SU-DHL-6 (cell line): ENCODE results near the gene GJD3.

Experiments used
- H2AFZ ChIP-seq: fragments of 200-600 bp; sonication (generic); 2 replicates; pipeline ENCODE4 v1.6.1; 2014; ENCODE audit warnings: low read depth, mild to moderate bottlenecking, moderate library complexity, mixed read lengths, antibody characterized with exemption, low read length; ENCODE audit not compliant: severe bottlenecking
- H3F3A ChIP-seq: fragments of 200-600 bp; shearing (Covaris generic); 2 replicates; pipeline ENCODE4 v1.6.0; 2016; ENCODE audit warnings: antibody characterized with exemption, mild to moderate bottlenecking; ENCODE audit not compliant: insufficient read depth
- H3K27ac ChIP-seq: fragments of 200-600 bp; sonication (generic); 2 replicates; pipeline ENCODE4 v1.5.1; 2016; ENCODE audit warnings: low read depth, mild to moderate bottlenecking, low read length, moderate library complexity, mixed read lengths
- H3K27me3 ChIP-seq: fragments of 200-600 bp; sonication (generic), shearing (Covaris generic); 2 replicates; pipeline ENCODE4 v1.6.0; 2014; ENCODE audit warnings: mild to moderate bottlenecking, low read length
- H3K36me3 ChIP-seq: fragments of 200-600 bp; sonication (generic); 2 replicates; pipeline ENCODE4 v1.6.1; 2014; ENCODE audit warnings: mild to moderate bottlenecking, low read length, mixed read lengths
- H3K4me2 ChIP-seq: fragments of 300-600, 200-600 bp; shearing (Covaris generic), sonication (generic); 2 replicates; pipeline ENCODE4 v1.6.0; 2014; ENCODE audit warnings: low read length, low read depth, mild to moderate bottlenecking; ENCODE audit not compliant: poor library complexity, severe bottlenecking
- H3K4me3 ChIP-seq: fragments of 200-600 bp; sonication (generic); 2 replicates; pipeline ENCODE4 v1.5.1; 2014; ENCODE audit warnings: antibody characterized with exemption, low read length, mild to moderate bottlenecking, mixed read lengths; ENCODE audit not compliant: insufficient read depth, poor library complexity, severe bottlenecking
- H3K79me2 ChIP-seq: fragments of 200-600 bp; sonication (generic); 2 replicates; pipeline ENCODE4 v1.6.1; 2014; ENCODE audit warnings: mild to moderate bottlenecking, low read length, moderate library complexity; ENCODE audit not compliant: insufficient read depth
- H3K9ac ChIP-seq: fragments of 200-600 bp; sonication (generic); 2 replicates; pipeline ENCODE4 v1.7.0; 2014; ENCODE audit warnings: mild to moderate bottlenecking, low read length
- H3K9me2 ChIP-seq: fragments of 200-600 bp; sonication (generic); replicated peaks from 2 replicates; pipeline ENCODE4 v1.6.1; 2014; ENCODE audit warnings: low read length; ENCODE audit not compliant: insufficient read depth
- H3K9me3 ChIP-seq: fragments of 200-600 bp; sonication (generic); 2 replicates; pipeline ENCODE4 v1.6.1; 2014; ENCODE audit warnings: low read length, mixed read lengths; ENCODE audit not compliant: insufficient read depth
- H4K20me1 ChIP-seq: fragments of 200-600 bp; sonication (generic); 2 replicates; pipeline ENCODE4 v1.6.1; 2014; ENCODE audit warnings: low read depth, mild to moderate bottlenecking, antibody characterized with exemption, low read length, moderate library complexity, mixed read lengths
- EZH2phosphoT487 ChIP-seq: fragments of 200-600 bp; sonication (generic), shearing (Covaris generic); conservative IDR thresholded peaks from 2 replicates; pipeline ENCODE4 v1.6.1; 2018; ENCODE audit warnings: mild to moderate bottlenecking, antibody characterized with exemption, low read length, moderate library complexity, mixed read lengths
- TF ChIP-seq, protein P1 (sequence below): fragments of 200-600 bp; sonication (generic); IDR thresholded peaks from one replicate; pipeline ENCODE4 v1.5.1; 2017; ENCODE audit warnings: antibody characterized with exemption, mild to moderate bottlenecking, low read length, moderate library complexity; ENCODE audit not compliant: insufficient read depth, poor library complexity, severe bottlenecking

The GJD3 gene

DNA sequence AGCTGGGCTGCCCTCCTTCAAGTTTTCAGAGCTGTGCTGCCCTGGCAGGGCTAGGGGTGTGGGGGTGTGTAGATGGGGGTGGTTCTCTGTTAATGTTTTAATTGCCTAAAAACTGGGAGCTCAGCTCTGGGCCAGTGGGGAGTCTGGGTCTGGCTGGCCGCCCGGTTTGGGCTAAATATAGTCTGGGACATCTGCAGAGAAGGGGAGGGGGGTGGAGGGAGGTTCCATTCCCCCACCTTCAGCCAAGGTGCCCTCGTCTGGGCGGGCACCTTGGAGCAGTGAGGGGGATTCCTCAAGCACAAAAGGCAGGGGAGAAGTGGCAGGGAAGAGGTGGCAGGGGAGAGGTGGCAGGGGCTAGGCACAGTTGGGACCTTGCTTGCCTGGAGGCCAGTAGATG lies 42.6 kb downstream of the GJD3 start:
- Histone ChIP-seq H4K20me1 (no peaks in the 10 kb centered on the region), H3K4me2 (peak overlapping the region; percentile 81), H3K27ac (peak overlapping the region; percentile 87), H2AFZ (no peak overlapping the region), H3K9ac (peak overlapping the region; percentile 52), H3K9me2 (no peaks in the 10 kb centered on the region), H3K27me3 (no peaks in the 10 kb centered on the region), H3K36me3 (no peaks in the 10 kb centered on the region), H3K79me2 (peaks cover 49% of the 10 kb centered on the region), H3K9me3 (no peaks in the 10 kb centered on the region), H3F3A (peaks cover 29% of the 10 kb centered on the region), H3K4me3 (peak overlapping the region; percentile 35)
- no peak for TF ChIP-seq EZH2phosphoT487
- TF ChIP-seq, protein P1, sequence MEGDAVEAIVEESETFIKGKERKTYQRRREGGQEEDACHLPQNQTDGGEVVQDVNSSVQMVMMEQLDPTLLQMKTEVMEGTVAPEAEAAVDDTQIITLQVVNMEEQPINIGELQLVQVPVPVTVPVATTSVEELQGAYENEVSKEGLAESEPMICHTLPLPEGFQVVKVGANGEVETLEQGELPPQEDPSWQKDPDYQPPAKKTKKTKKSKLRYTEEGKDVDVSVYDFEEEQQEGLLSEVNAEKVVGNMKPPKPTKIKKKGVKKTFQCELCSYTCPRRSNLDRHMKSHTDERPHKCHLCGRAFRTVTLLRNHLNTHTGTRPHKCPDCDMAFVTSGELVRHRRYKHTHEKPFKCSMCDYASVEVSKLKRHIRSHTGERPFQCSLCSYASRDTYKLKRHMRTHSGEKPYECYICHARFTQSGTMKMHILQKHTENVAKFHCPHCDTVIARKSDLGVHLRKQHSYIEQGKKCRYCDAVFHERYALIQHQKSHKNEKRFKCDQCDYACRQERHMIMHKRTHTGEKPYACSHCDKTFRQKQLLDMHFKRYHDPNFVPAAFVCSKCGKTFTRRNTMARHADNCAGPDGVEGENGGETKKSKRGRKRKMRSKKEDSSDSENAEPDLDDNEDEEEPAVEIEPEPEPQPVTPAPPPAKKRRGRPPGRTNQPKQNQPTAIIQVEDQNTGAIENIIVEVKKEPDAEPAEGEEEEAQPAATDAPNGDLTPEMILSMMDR = no peak

DNA sequence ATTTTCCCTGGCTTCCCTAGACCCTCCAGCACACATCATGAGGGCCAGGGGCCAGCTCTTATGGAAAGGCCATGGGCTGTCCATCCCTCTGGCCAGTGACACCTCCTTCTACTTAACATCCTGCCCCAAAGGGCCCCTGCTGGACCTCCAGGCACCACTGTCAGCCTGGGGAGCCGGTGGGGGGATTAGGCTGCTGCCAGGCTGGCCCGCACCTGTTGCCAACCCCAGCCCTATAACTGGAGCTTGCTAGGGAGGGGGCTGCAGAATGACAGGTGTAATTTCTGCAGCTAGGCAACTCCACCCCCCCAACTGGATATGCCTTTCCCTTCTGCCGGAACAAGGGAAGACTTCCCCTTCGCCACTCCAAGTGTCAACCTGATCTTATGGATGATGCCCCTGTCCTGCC lies 43.0 kb downstream of the GJD3 start:
- Histone ChIP-seq H2AFZ (no peak overlapping the region), H3K36me3 (no peaks in the 10 kb centered on the region), H3K4me3 (peak overlapping the region; percentile 35), H3K27ac (peak overlapping the region; percentile 87), H3K9me3 (no peaks in the 10 kb centered on the region), H3K9ac (peak overlapping the region; percentile 52), H3K4me2 (peak overlapping the region; percentile 81), H3K79me2 (peaks cover 44% of the 10 kb centered on the region), H3K9me2 (no peaks in the 10 kb centered on the region), H3F3A (peaks cover 29% of the 10 kb centered on the region), H3K27me3 (no peaks in the 10 kb centered on the region), H4K20me1 (no peaks in the 10 kb centered on the region)
- TF ChIP-seq, protein P1 = no peak
- TF ChIP-seq EZH2phosphoT487 = no peak

DNA sequence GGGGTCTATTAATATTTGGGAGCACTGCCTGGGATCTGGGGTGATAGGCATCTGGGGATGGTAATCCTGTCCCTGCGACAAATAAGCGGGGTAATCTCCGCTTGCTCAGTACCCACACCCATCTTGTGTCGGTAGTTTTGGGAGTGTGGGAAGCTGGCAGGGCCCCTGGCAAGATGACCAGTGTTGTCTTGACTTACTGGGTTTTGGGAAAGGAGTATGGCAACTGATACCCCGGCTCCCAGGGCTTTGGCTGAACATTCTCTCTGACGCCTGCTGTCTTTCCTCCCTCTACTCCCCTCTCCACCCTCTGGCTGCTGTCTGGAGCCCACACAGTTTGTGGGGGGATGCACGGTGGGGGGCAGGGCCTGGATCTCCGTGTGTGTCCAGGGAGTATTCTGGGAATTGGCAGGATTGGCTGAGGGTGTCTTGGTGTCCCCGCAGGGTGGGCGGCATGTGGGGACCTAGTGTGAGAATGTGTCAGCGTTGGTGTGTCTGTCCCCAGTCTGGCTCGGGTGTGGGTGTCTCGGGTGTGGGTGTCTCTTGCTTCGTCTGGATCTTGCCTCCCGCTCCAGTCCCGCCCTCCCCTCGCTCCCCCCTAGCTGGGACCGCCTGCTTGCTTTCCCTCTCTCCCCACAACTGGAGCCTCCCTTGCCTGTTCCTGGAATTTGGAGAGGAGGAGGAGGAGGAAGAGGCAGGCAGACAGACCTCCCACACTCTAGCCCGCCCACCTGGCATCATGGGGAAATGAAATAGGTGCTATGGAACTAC lies 43.6 kb downstream of the GJD3 start:
- TF ChIP-seq EZH2phosphoT487 = no peak
- TF ChIP-seq, protein P1 = no peak
- Histone ChIP-seq H3K79me2 (peaks cover 38% of the 10 kb centered on the region; the same call in 1 of the 2 replicates), H3K9me3 (no peaks in the 10 kb centered on the region), H3K27me3 (no peaks in the 10 kb centered on the region), H3K36me3 (no peaks in the 10 kb centered on the region), H3K4me3 (no peak overlapping the region), H3K27ac (peak overlapping the region; percentile 87), H4K20me1 (no peaks in the 10 kb centered on the region), H3K9ac (peak overlapping the region; percentile 74; the same call in 1 of the 2 replicates), H3F3A (peaks cover 27% of the 10 kb centered on the region), H2AFZ (no peak overlapping the region), H3K4me2 (peak overlapping the region; percentile 81), H3K9me2 (no peaks in the 10 kb centered on the region)
